ENCODE results near the gene DNAJC5G. TPM values are rescaled to one million over a fixed set of nuclear protein-coding genes. Genes with fewer than 3 reads are reported as not detected.
"Not testable (repeated sequence)": the region's sequence is repeated elsewhere in the genome, so short reads cannot be mapped to it uniquely, and the experiment has no call there.

The DNAJC5G gene
- total RNA-seq, 1 experiment from 2014 or later: 0.37 TPM

DNA sequence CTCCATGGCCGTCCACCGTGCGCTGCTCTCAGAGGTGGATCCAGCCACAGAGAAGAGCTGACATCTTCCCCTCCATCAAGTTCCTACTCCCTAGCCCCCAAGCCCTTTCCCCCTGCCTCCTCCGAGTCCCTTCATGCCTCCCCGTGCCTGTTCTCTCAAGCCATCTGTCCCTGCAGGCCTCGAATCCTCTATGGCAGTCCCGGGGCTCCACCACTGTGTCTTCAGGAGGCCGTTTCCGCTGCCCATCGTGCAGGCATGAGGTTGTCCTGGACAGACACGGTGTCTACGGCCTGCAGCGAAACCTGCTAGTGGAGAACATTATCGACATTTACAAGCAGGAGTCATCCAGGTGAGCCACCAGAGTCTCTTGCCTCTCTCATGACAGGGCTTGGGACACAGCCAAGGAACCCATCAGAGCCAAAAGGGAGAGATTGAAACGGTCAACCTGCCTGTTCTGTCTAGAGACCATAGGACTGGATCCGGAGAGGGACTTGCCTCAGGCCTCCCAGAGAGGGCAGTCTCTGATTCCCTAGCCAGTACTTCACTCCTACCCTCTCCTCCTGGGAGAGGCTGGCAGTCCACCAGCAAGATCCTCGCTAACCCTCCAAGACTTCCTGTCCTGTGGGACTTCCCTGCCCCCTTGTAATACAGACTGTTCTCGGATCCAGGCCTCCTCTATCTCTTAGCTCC, 23.3 kb downstream of the DNAJC5G start:
- H3K27me3 Mint-ChIP-seq (ENCODE audit: low read depth): no peaks in the 10 kb centered on the region
- peaks cover 4% of the 10 kb centered on the region in 2 experiments; a peak in 2 of 4 replicates for H3K4me1 Mint-ChIP-seq
- Histone ChIP-seq H3K79me1 (ENCODE audit: insufficient read depth, low read depth, low read length, poor library complexity, severe bottlenecking) (no peaks in the 10 kb centered on the region), H2BK20ac (ENCODE audit: low read depth, low read length, poor library complexity, severe bottlenecking) (no peak overlapping the region), H4K5ac (ENCODE audit: insufficient read length, low read depth, low read length) (no peak overlapping the region), H2AK5ac (ENCODE audit: insufficient read length, low read length) (no peak overlapping the region), H4K91ac (ENCODE audit: insufficient read length, low read depth, low read length) (no peak overlapping the region), H2BK120ac (ENCODE audit: low read depth, low read length, poor library complexity, severe bottlenecking) (no peak overlapping the region), H3K9me3 (ENCODE audit: control insufficient read depth, low read depth, low read length) (no peaks in the 10 kb centered on the region), H2AFZ (ENCODE audit: low read length) (no peak overlapping the region), H3K23ac (ENCODE audit: insufficient read length, low read depth, low read length) (no peak overlapping the region), H4K8ac (replicated peaks; ENCODE audit: insufficient read length, low read depth, low read length) (no peak overlapping the region), H3K23me2 (ENCODE audit: insufficient read length, low read depth, low read length, poor library complexity, severe bottlenecking) (no peaks in the 10 kb centered on the region), H3K4me1 (ENCODE audit: insufficient read depth, low read length) (no peaks in the 10 kb centered on the region), H3K79me2 (ENCODE audit: insufficient read depth, low read length) (no peaks in the 10 kb centered on the region), H2BK5ac (ENCODE audit: insufficient read length, low read length) (no peak overlapping the region), H3K4ac (ENCODE audit: low read depth, low read length) (no peak overlapping the region), H3T11ph (ENCODE audit: low read length) (no peak overlapping the region), H3K27ac (ENCODE audit: insufficient read length, low read depth, low read length) (no peak overlapping the region), H3K18ac (ENCODE audit: insufficient read length, low read depth, low read length) (no peak overlapping the region), H4K20me1 (ENCODE audit: control insufficient read depth, insufficient read depth, insufficient read length) (no peaks in the 10 kb centered on the region), H3K56ac (ENCODE audit: insufficient read length, low read depth, low read length) (no peak overlapping the region), H3K27me3 (ENCODE audit: insufficient read depth, low read length) (no peaks in the 10 kb centered on the region), H3K9ac (ENCODE audit: extremely low read depth, insufficient read length, low read length) (no peak overlapping the region), H2BK15ac (ENCODE audit: low read depth, low read length) (no peak overlapping the region), H3K4me2 (ENCODE audit: insufficient read depth, insufficient read length, low read length) (no peak overlapping the region), H2BK12ac (ENCODE audit: insufficient read length, low read depth, low read length) (no peak overlapping the region), H3K14ac (ENCODE audit: insufficient read depth, low read length) (no peak overlapping the region; the same call in 1 of the 2 replicates)
- peak overlapping the region in 1 of 3 experiments; percentile 29; a peak in 1 of 7 replicates for H3K27ac Mint-ChIP-seq
- no peak for DNase-seq
- TF ChIP-seq CTCF (conservative IDR thresholded peaks at IDR 0.05): no peak
- H3K4me3 Mint-ChIP-seq: no peak overlapping the region
- H3K9me3 Mint-ChIP-seq: no peaks in the 10 kb centered on the region
- no peaks in the 10 kb centered on the region for H3K36me3 Mint-ChIP-seq (ENCODE audit: insufficient read depth in 1 of 3, low read depth in 3 of 3)
- no CpG with 5 or more reads among the region's 18 CpGs for WGBS (ENCODE audit: extremely low coverage, insufficient read length, low lambda C conversion rate)

DNA sequence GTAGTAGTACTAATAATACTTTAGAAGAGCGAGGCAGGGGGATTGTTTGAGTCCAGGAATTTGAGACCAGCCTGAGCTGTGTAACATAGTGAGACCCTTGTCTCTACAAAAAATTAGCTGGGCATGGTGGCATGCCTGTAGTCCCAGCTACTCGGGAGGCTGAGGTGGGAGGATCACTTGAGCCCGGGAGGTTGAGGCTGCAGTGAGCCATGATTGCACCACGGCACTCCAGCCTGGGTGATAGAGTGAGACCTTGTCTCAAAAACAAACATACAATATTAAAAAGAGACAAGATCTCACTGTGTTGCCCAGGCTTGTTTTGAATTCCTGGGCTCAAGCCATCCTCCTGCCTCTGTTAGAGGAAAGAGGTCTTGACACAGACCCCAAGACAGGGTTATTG, 25.4 kb downstream of the DNAJC5G start:
- not testable (repeated sequence) for H4K5ac ChIP-seq (ENCODE audit: insufficient read length, low read depth, low read length); H3K56ac ChIP-seq (ENCODE audit: insufficient read length, low read depth, low read length); H3K14ac ChIP-seq (ENCODE audit: insufficient read depth, low read length); H2AK5ac ChIP-seq (ENCODE audit: insufficient read length, low read length); H4K8ac ChIP-seq (replicated peaks; ENCODE audit: insufficient read length, low read depth, low read length); H3K4me1 ChIP-seq (ENCODE audit: insufficient read depth, low read length); H3K18ac ChIP-seq (ENCODE audit: insufficient read length, low read depth, low read length); H3K4me1 Mint-ChIP-seq; H3K36me3 Mint-ChIP-seq (ENCODE audit: insufficient read depth in 1 of 3, low read depth in 3 of 3); H3K9ac ChIP-seq (ENCODE audit: extremely low read depth, insufficient read length, low read length); H4K20me1 ChIP-seq (ENCODE audit: control insufficient read depth, insufficient read depth, insufficient read length); H3K79me1 ChIP-seq (ENCODE audit: insufficient read depth, low read depth, low read length, poor library complexity, severe bottlenecking); H3K27me3 ChIP-seq (ENCODE audit: insufficient read depth, low read length); H2BK5ac ChIP-seq (ENCODE audit: insufficient read length, low read length); DNase-seq; H3K9me3 Mint-ChIP-seq; H3K4me2 ChIP-seq (ENCODE audit: insufficient read depth, insufficient read length, low read length); H4K91ac ChIP-seq (ENCODE audit: insufficient read length, low read depth, low read length); H3K23ac ChIP-seq (ENCODE audit: insufficient read length, low read depth, low read length); H3K79me2 ChIP-seq (ENCODE audit: insufficient read depth, low read length); H2BK12ac ChIP-seq (ENCODE audit: insufficient read length, low read depth, low read length); H2BK15ac ChIP-seq (ENCODE audit: low read depth, low read length); H3K4me3 Mint-ChIP-seq; H2BK20ac ChIP-seq (ENCODE audit: low read depth, low read length, poor library complexity, severe bottlenecking); H3K4ac ChIP-seq (ENCODE audit: low read depth, low read length); H3K27ac Mint-ChIP-seq; H3K23me2 ChIP-seq (ENCODE audit: insufficient read length, low read depth, low read length, poor library complexity, severe bottlenecking); H3K9me3 ChIP-seq (ENCODE audit: control insufficient read depth, low read depth, low read length); H2BK120ac ChIP-seq (ENCODE audit: low read depth, low read length, poor library complexity, severe bottlenecking); H3K27ac ChIP-seq (ENCODE audit: insufficient read length, low read depth, low read length); H2AFZ ChIP-seq (ENCODE audit: low read length); H3T11ph ChIP-seq (ENCODE audit: low read length)
- H3K27me3 Mint-ChIP-seq (ENCODE audit: low read depth): peaks cover 13% of the 10 kb centered on the region
- WGBS (ENCODE audit: extremely low coverage, insufficient read length, low lambda C conversion rate): no CpG with 5 or more reads among the region's 4 CpGs
